ENCODE measurements around the gene GANAB. TPM values are rescaled to one million over a fixed set of nuclear protein-coding genes. Genes with fewer than 3 reads are reported as not detected.

The GANAB gene
- total and polyA plus RNA-seq, 2 of the 13 experiments (the other 11 are each of a cell fraction or from before 2014, with no cell fraction given): 99.5 to 234 TPM

DNA sequence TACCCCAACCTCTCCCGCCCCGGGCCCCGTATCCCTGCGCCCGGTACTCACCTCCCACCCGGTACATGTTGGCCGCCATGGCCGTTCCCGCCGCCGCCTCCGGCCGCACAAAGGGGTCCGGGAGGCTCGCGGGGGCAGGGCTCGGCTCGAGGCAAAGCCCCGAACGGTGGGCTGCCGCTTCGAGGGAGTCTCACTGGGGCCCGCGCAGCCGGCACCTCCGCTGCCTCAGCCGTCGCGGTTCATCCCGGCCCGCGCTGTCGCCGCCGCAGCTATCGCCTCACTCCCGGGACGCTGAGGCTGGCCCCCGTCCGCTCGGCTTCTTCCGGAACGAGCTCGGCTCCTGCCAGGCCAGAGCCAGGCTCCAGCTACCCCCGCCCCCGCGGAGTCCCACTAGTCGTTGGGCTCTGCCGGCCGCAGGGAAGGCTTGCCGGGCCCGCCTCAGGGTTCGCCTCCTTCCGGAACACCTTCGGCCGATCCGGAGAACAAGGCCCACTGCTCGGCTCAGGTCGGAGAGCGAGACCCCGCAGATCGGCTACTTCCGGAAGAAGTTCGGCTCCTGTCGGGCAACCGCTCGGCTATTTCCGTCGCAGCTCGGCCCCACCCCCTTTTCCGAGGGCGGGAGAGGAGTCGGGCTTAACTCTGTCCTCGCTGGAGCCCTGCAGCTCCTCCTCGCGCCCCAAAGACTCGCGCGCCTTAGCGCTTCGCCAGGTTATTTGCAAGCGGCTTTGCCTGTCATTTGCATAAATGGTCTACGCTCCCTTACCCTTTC, 44.9 kb downstream of the GANAB start, which contains the start of gene MTA2 (continued):
- TF ChIP-seq, protein P1, sequence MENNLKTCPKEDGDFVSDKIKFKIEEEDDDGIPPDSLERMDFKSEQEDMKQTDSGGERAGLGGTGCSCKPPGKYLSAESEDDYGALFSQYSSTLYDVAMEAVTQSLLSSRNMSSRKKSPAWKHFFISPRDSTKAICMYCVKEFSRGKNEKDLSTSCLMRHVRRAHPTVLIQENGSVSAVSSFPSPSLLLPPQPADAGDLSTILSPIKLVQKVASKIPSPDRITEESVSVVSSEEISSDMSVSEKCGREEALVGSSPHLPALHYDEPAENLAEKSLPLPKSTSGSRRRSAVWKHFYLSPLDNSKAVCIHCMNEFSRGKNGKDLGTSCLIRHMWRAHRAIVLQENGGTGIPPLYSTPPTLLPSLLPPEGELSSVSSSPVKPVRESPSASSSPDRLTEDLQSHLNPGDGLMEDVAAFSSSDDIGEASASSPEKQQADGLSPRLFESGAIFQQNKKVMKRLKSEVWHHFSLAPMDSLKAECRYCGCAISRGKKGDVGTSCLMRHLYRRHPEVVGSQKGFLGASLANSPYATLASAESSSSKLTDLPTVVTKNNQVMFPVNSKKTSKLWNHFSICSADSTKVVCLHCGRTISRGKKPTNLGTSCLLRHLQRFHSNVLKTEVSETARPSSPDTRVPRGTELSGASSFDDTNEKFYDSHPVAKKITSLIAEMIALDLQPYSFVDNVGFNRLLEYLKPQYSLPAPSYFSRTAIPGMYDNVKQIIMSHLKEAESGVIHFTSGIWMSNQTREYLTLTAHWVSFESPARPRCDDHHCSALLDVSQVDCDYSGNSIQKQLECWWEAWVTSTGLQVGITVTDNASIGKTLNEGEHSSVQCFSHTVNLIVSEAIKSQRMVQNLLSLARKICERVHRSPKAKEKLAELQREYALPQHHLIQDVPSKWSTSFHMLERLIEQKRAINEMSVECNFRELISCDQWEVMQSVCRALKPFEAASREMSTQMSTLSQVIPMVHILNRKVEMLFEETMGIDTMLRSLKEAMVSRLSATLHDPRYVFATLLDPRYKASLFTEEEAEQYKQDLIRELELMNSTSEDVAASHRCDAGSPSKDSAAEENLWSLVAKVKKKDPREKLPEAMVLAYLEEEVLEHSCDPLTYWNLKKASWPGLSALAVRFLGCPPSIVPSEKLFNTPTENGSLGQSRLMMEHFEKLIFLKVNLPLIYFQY (CRISPR knock-in tag; IDR thresholded peaks at IDR 0.05; ENCODE audit: borderline replicate concordance): no peak
- no peak for TF ChIP-seq CBX5 (CRISPR knock-in tag; IDR thresholded peaks at IDR 0.05; ENCODE audit: borderline replicate concordance)
- TF ChIP-seq ZNF782 (CRISPR knock-in tag; IDR thresholded peaks at IDR 0.05; ENCODE audit: borderline replicate concordance): no peak
- no peak for TF ChIP-seq POLR2AphosphoS2 (IDR thresholded peaks at IDR 0.05; ENCODE audit: low read depth, low read length)
- TF ChIP-seq ZNF615 (CRISPR knock-in tag; IDR thresholded peaks at IDR 0.05; ENCODE audit: borderline replicate concordance): 0 out of 2 replicates have a peak, but pooled peaks have one; percentile 19
- no peak; the same call in 1 of the 2 replicates for TF ChIP-seq POGZ (CRISPR knock-in tag; IDR thresholded peaks at IDR 0.05)
- TF ChIP-seq ZNF468 (CRISPR knock-in tag; IDR thresholded peaks at IDR 0.05): no peak
- TF ChIP-seq MATR3 (CRISPR knock-in tag; IDR thresholded peaks at IDR 0.05): no peak
- peak; percentile 36; the same call in 1 of the 2 replicates for TF ChIP-seq GLI4 (CRISPR knock-in tag; IDR thresholded peaks at IDR 0.05; ENCODE audit: borderline replicate concordance)
- TF ChIP-seq HOXA5 (CRISPR knock-in tag; IDR thresholded peaks at IDR 0.05): peak; percentile 28; the same call in 1 of the 2 replicates
- TF ChIP-seq, protein P2, sequence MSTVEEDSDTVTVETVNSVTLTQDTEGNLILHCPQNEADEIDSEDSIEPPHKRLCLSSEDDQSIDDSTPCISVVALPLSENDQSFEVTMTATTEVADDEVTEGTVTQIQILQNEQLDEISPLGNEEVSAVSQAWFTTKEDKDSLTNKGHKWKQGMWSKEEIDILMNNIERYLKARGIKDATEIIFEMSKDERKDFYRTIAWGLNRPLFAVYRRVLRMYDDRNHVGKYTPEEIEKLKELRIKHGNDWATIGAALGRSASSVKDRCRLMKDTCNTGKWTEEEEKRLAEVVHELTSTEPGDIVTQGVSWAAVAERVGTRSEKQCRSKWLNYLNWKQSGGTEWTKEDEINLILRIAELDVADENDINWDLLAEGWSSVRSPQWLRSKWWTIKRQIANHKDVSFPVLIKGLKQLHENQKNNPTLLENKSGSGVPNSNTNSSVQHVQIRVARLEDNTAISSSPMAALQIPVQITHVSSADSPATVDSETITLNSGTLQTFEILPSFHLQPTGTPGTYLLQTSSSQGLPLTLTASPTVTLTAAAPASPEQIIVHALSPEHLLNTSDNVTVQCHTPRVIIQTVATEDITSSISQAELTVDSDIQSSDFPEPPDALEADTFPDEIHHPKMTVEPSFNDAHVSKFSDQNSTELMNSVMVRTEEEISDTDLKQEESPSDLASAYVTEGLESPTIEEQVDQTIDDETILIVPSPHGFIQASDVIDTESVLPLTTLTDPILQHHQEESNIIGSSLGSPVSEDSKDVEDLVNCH (CRISPR knock-in tag; IDR thresholded peaks at IDR 0.05): no peak
- TF ChIP-seq ZNF235 (CRISPR knock-in tag; IDR thresholded peaks at IDR 0.05; ENCODE audit: borderline replicate concordance): peak; percentile 96; the same call in 1 of the 2 replicates
- TF ChIP-seq ZNF839 (CRISPR knock-in tag; IDR thresholded peaks at IDR 0.05; ENCODE audit: borderline replicate concordance): no peak
- TF ChIP-seq ZNF879 (CRISPR knock-in tag; IDR thresholded peaks at IDR 0.05): peak; percentile 84
- TF ChIP-seq SRF (IDR thresholded peaks at IDR 0.05; ENCODE audit: low read depth, low read length): no peak
- no peak for TF ChIP-seq ZNF441 (CRISPR knock-in tag; IDR thresholded peaks at IDR 0.05; ENCODE audit: borderline replicate concordance)
- TF ChIP-seq ZNF788 (CRISPR knock-in tag; IDR thresholded peaks at IDR 0.05; ENCODE audit: borderline replicate concordance): peak; percentile 52; the same call in 1 of the 2 replicates
- TF ChIP-seq FOXJ3 (CRISPR knock-in tag; IDR thresholded peaks at IDR 0.05; ENCODE audit: borderline replicate concordance): no peak
- TF ChIP-seq, protein P3, sequence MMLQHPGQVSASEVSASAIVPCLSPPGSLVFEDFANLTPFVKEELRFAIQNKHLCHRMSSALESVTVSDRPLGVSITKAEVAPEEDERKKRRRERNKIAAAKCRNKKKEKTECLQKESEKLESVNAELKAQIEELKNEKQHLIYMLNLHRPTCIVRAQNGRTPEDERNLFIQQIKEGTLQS (CRISPR knock-in tag; IDR thresholded peaks at IDR 0.05): 0 out of 2 replicates have a peak, but pooled peaks have one; percentile 14
- peak; percentile 86 for TF ChIP-seq ZNF678 (CRISPR knock-in tag; IDR thresholded peaks at IDR 0.05)
- TF ChIP-seq ZNF143 (CRISPR knock-in tag; IDR thresholded peaks at IDR 0.05): no peak
- no peak for TF ChIP-seq SIX1 (CRISPR knock-in tag; IDR thresholded peaks at IDR 0.05; ENCODE audit: borderline replicate concordance)
- no peak for TF ChIP-seq GPN1 (CRISPR knock-in tag; IDR thresholded peaks at IDR 0.05; ENCODE audit: borderline replicate concordance)
- no peak; the same call in 1 of the 2 replicates for TF ChIP-seq ZNF460 (CRISPR knock-in tag; IDR thresholded peaks at IDR 0.05; ENCODE audit: borderline replicate concordance)
